OCI-LY3 (cell line): ENCODE measurements around the gene CACNA2D2.

Source experiments
- H2AFZ ChIP-seq: fragments of 200-600, 300-600 bp; shearing (Covaris generic); 2 replicates; pipeline ENCODE4 v1.6.0; 2014; ENCODE audit warnings: antibody characterized with exemption, low read depth, low read length
- H3K27ac ChIP-seq: fragments of 200-600, 300-600 bp; sonication (generic); 2 replicates; pipeline ENCODE4 v1.5.1; 2014; ENCODE audit warnings: mild to moderate bottlenecking, low read length, moderate library complexity, mixed read lengths
- H3K27me3 ChIP-seq: fragments of 200-600, 300-600 bp; sonication (generic); 2 replicates; pipeline ENCODE4 v1.6.1; 2014; ENCODE audit warnings: low read depth, low read length, mixed read lengths
- H3K36me3 ChIP-seq: fragments of 200-600, 300-600 bp; sonication (generic); replicated peaks from 2 replicates; pipeline ENCODE3; 2014; ENCODE audit warnings: low read depth, low read length, mixed read lengths
- H3K4me1 ChIP-seq: fragments of 300-600, 200-600 bp; sonication (generic); 2 replicates; pipeline ENCODE4 v1.6.1; 2014; ENCODE audit warnings: low read length, mixed read lengths
- H3K4me2 ChIP-seq: fragments of 200-600, 300-600 bp; sonication (generic); 2 replicates; pipeline ENCODE4 v1.6.1; 2014; ENCODE audit warnings: low read length, mixed read lengths
- H3K4me3 ChIP-seq: fragments of 300-600, 200-600 bp; sonication (generic); 2 replicates; pipeline ENCODE4 v1.5.1; 2014; ENCODE audit warnings: antibody characterized with exemption, mild to moderate bottlenecking, low read length, moderate library complexity
- H3K79me2 ChIP-seq: fragments of 300-600, 200-600 bp; shearing (Covaris generic); 2 replicates; pipeline ENCODE4 v1.6.1; 2014; ENCODE audit warnings: mild to moderate bottlenecking, low read length, mixed read lengths
- H3K9ac ChIP-seq: fragments of 300-600, 200-600 bp; shearing (Covaris generic); 2 replicates; pipeline ENCODE4 v1.6.0; 2014; ENCODE audit warnings: mild to moderate bottlenecking, low read length, moderate library complexity
- H3K9me3 ChIP-seq: fragments of 200-600, 300-600 bp; shearing (Covaris generic); 2 replicates; pipeline ENCODE4 v1.6.1; 2014; ENCODE audit warnings: low read length, mixed read lengths; ENCODE audit not compliant: insufficient read depth
- H4K20me1 ChIP-seq: fragments of 200-600, 300-600 bp; sonication (generic); 2 replicates; pipeline ENCODE4 v1.6.1; 2016; ENCODE audit warnings: low read length, mixed read lengths; ENCODE audit not compliant: insufficient read depth
- CTCF ChIP-seq: fragments of 200-600, 300-600 bp; sonication (generic); IDR thresholded peaks from 2 replicates; pipeline ENCODE4 v1.5.1; 2014; ENCODE audit warnings: antibody characterized with exemption, low read length, low read depth
- EZH2phosphoT487 ChIP-seq: fragments of 200-600 bp; shearing (Covaris generic); IDR thresholded peaks from 2 replicates; pipeline ENCODE4 v1.6.1; 2018; ENCODE audit warnings: antibody characterized with exemption, mixed run types, low read depth

The CACNA2D2 gene

DNA sequence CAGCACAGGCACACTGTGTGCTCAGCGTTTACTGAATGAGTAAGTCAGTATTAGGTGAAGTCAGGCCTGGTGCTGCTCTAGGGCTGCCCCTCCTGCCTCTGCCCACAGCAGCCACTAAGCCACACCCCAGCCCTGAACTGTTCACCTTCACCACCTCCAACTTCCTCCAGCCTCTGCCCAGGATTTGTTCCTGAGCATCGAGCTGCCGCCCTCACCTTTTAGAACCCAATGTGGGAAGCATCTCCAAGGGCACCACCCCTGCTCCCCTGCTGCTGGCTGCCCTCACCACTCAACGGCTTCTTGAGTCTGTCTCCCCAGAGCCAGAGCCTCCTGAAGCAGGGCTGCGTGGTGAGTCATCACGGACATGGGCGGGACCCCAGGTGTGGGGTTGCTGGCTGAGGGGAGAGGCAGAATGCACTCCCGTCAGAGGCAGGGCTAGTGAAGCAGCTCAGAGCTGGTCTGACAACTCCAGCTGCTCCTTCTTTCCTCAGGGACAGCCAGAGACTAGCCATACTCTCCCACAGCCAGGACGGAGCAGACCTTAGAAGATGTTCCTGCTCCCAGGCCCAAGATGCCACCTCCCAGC lies 186.7 kb downstream of the CACNA2D2 start:
- Histone ChIP-seq H3K4me2 (no peak overlapping the region), H2AFZ (no peak overlapping the region), H3K36me3 (peaks cover 21% of the 10 kb centered on the region), H3K4me1 (peaks cover 16% of the 10 kb centered on the region), H3K9me3 (no peaks in the 10 kb centered on the region), H3K9ac (no peak overlapping the region), H3K4me3 (no peak overlapping the region), H3K79me2 (peaks cover 19% of the 10 kb centered on the region), H4K20me1 (no peaks in the 10 kb centered on the region), H3K27me3 (no peaks in the 10 kb centered on the region), H3K27ac (no peak overlapping the region)
- no peak for TF ChIP-seq EZH2phosphoT487
- no peak for TF ChIP-seq CTCF

DNA sequence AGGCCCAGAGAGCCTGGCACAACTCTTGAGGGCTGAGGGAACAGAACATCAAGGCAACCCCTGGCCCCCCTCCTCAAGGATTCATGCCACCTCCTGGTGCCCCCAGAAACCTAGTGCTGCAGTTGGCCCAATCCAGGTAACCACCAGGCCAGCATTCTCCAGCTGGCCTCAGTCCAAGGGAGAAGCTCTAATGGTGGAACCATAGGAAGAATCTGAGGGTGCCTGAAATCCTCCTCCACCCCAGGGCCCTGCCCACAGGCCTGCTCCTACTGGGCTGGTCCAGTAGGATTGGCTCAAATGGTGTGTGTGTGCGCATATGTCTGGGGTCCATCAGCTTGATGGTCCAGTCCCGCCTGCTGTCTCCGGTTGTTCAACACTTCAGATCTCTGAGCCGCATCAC lies 188.6 kb downstream of the CACNA2D2 start:
- Histone ChIP-seq H4K20me1 (no peaks in the 10 kb centered on the region), H3K9me3 (peaks cover under 1% of the 10 kb centered on the region; the same call in 1 of the 2 replicates), H2AFZ (no peak overlapping the region), H3K4me1 (peaks cover 9% of the 10 kb centered on the region), H3K27ac (no peak overlapping the region), H3K4me2 (no peak overlapping the region), H3K36me3 (peaks cover 21% of the 10 kb centered on the region), H3K4me3 (no peak overlapping the region), H3K79me2 (peaks cover 7% of the 10 kb centered on the region), H3K27me3 (no peaks in the 10 kb centered on the region), H3K9ac (no peak overlapping the region)
- no peak for TF ChIP-seq CTCF
- no peak for TF ChIP-seq EZH2phosphoT487

- peaks cover 5% of the 10 kb centered on the region for H3K9me3 ChIP-seq
- TF ChIP-seq CTCF (no peak), EZH2phosphoT487 (no peak)
Measured at GRCh38 chr3:50314342-50314741, 189.1 kb downstream of the CACNA2D2 start.

More at GRCh38 chr3:50314342-50314741, 189.1 kb downstream of the CACNA2D2 start:
- no peaks in the 10 kb centered on the region for H3K27me3 ChIP-seq
- no peak overlapping the region for H3K4me3 ChIP-seq
- H3K4me2 ChIP-seq: no peak overlapping the region
- H3K27ac ChIP-seq: no peak overlapping the region
- H3K4me1 ChIP-seq: peaks cover 9% of the 10 kb centered on the region; the same call in 1 of the 2 replicates
- peaks cover 23% of the 10 kb centered on the region for H3K36me3 ChIP-seq
- no peak overlapping the region for H3K9ac ChIP-seq
- H4K20me1 ChIP-seq: no peaks in the 10 kb centered on the region
- peaks cover 3% of the 10 kb centered on the region; the same call in 1 of the 2 replicates for H3K79me2 ChIP-seq
- no peak overlapping the region for H2AFZ ChIP-seq
